ENCODE results near the gene ANKRD24.

DNA sequence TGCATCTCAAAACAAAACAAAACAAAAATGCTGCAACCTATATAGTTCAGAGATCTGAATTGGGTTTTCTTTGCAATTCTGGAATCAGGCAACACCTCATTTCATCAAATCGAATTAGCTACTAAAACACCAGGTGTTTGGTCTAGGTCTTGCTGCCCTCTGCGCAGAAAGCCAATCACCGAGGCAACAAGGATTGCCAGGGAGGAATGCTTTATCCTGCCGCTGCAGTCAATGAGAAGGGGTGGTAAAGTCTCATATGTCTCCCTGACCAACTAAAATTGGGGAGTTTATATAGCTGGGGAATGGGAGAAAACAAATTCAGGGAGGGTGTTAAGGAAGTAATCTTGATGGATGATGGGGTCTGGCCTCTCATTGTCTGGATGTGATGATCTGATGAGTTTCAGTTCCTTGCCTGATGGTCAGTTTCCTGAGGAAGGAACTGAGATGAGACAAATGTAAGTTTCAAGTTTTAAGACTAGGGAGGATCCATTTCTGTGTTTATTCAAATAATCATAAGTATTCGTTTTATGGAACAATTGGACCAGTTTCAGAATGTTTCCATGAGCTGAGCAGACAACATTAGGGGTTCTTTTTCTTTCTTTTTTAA lies 59.4 kb downstream of the ANKRD24 start:
- TF ChIP-seq, protein P1, sequence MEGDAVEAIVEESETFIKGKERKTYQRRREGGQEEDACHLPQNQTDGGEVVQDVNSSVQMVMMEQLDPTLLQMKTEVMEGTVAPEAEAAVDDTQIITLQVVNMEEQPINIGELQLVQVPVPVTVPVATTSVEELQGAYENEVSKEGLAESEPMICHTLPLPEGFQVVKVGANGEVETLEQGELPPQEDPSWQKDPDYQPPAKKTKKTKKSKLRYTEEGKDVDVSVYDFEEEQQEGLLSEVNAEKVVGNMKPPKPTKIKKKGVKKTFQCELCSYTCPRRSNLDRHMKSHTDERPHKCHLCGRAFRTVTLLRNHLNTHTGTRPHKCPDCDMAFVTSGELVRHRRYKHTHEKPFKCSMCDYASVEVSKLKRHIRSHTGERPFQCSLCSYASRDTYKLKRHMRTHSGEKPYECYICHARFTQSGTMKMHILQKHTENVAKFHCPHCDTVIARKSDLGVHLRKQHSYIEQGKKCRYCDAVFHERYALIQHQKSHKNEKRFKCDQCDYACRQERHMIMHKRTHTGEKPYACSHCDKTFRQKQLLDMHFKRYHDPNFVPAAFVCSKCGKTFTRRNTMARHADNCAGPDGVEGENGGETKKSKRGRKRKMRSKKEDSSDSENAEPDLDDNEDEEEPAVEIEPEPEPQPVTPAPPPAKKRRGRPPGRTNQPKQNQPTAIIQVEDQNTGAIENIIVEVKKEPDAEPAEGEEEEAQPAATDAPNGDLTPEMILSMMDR (IDR thresholded peaks at IDR 0.05; ENCODE audit: extremely low read depth in 1 of 2, insufficient read depth in 1 of 2, low read depth in 1 of 2, low read length in 2 of 2) = no peak
- TF ChIP-seq POLR2AphosphoS5 (IDR thresholded peaks at IDR 0.05; ENCODE audit: insufficient read depth, low read depth, low read length) (no peak), POLR2A (IDR thresholded peaks at IDR 0.05; ENCODE audit: low read depth, low read length) (no peak), EZH2 (IDR thresholded peaks at IDR 0.05; ENCODE audit: borderline replicate concordance, low read depth, low read length, severe bottlenecking) (no peak), MYC (IDR thresholded peaks at IDR 0.05; ENCODE audit: low read depth, low read length) (no peak), FOS (IDR thresholded peaks at IDR 0.05; ENCODE audit: borderline replicate concordance, insufficient read depth, low read length) (no peak), MAX (IDR thresholded peaks at IDR 0.05; ENCODE audit: insufficient read depth, insufficient read length) (no peak), JUN (IDR thresholded peaks at IDR 0.05; ENCODE audit: borderline replicate concordance, insufficient read depth, insufficient read length, low read depth) (no peak), GATA2 (IDR thresholded peaks at IDR 0.05; ENCODE audit: insufficient read depth, insufficient read length, low read depth, low read length) (no peak)
